KMS-11 (cell line): Measurements from ENCODE around the gene TTI1.

Source experiments
- H2AFZ ChIP-seq: fragments of 200-600 bp; sonication (generic); 2 replicates; pipeline ENCODE4 v1.6.1; 2016; ENCODE audit warnings: antibody characterized with exemption, mixed run types, low read depth
- H3K27ac ChIP-seq: fragments of 200-600 bp; sonication (generic); 2 replicates; pipeline ENCODE4 v1.6.1; 2016; ENCODE audit warnings: mild to moderate bottlenecking, mixed run types
- H3K27me3 ChIP-seq: fragments of 200-600 bp; sonication (generic); 2 replicates; pipeline ENCODE4 v1.6.1; 2017; ENCODE audit warnings: mild to moderate bottlenecking, low read depth, mixed run types, moderate library complexity; ENCODE audit not compliant: insufficient read depth
- H3K36me3 ChIP-seq: fragments of 200-600 bp; sonication (generic); 2 replicates; pipeline ENCODE4 v1.6.1; 2017; ENCODE audit warnings: mild to moderate bottlenecking, mixed run types; ENCODE audit not compliant: insufficient read depth
- H3K4me1 ChIP-seq: fragments of 200-600 bp; sonication (generic); 2 replicates; pipeline ENCODE4 v1.6.1; 2016; ENCODE audit warnings: mild to moderate bottlenecking, low read depth, mixed run types; ENCODE audit not compliant: poor library complexity, severe bottlenecking
- H3K4me2 ChIP-seq: fragments of 200-600 bp; sonication (generic); 2 replicates; pipeline ENCODE4 v1.7.0; 2016; ENCODE audit warnings: mild to moderate bottlenecking, mixed run types
- H3K4me3 ChIP-seq: fragments of 200-600 bp; sonication (generic); IDR thresholded peaks from 2 replicates; pipeline ENCODE4 v1.6.1; 2017; ENCODE audit warnings: low read depth, low read length, mixed read lengths; ENCODE audit not compliant: insufficient read depth
- H3K79me2 ChIP-seq: fragments of 200-600 bp; sonication (generic); 2 replicates; pipeline ENCODE4 v1.6.1; 2016; ENCODE audit warnings: low read depth, mixed run types; ENCODE audit not compliant: insufficient read depth
- H3K9ac ChIP-seq: fragments of 200-600 bp; sonication (generic); 2 replicates; pipeline ENCODE4 v1.6.1; 2016; ENCODE audit warnings: mild to moderate bottlenecking, mixed run types
- H4K20me1 ChIP-seq: fragments of 200-600 bp; sonication (generic); 2 replicates; pipeline ENCODE4 v1.6.1; 2016; ENCODE audit warnings: mild to moderate bottlenecking, mixed run types; ENCODE audit not compliant: insufficient read depth
- TF ChIP-seq, protein P1 (sequence below): fragments of 200-600 bp; sonication (generic); conservative IDR thresholded peaks from 2 replicates; pipeline ENCODE4 v1.6.1; 2017; ENCODE audit warnings: low read depth, mild to moderate bottlenecking, antibody characterized with exemption, low read length, moderate library complexity, mixed read lengths

Gene TTI1

DNA sequence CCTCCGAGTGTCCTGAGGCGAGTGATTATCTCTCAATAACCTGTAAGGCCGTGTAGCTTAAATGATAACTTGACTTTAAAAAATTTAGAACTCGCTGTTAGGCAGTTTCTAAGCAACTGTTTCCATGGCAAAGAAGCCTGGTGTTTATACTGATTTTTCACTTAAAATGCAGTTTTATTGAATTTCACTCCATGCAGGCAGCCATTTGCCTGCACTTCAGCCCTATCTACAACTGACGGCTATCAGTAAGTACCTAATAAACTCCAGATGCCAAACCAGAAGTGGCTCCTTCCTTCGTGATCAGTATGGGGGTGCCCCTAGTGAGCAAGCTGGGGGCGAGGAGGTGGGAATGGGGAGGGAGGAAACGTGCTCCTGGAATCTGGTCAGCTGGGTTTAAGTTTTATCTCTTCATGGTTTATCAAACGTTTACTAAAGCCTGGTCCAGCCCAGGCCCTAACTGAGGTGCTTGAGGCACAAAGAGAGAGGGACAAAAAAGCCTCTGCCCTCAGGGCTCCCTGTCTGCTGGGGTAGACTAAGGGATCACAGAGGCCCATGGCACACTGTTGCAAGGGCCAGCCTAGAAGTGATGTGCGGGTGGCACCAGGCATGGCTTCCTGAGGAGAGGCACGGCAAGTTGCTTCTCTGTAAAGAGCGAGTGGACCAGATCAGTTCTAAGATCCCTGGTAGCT lies 45.5 kb downstream of the TTI1 start:
- Histone ChIP-seq H4K20me1 (no peaks in the 10 kb centered on the region), H3K4me1 (no peaks in the 10 kb centered on the region), H3K4me2 (no peak overlapping the region), H3K27ac (no peak overlapping the region), H3K9ac (no peak overlapping the region), H3K27me3 (no peaks in the 10 kb centered on the region), H3K36me3 (no peaks in the 10 kb centered on the region), H3K4me3 (no peak overlapping the region), H2AFZ (no peak overlapping the region), H3K79me2 (no peaks in the 10 kb centered on the region)
- TF ChIP-seq, protein P1, sequence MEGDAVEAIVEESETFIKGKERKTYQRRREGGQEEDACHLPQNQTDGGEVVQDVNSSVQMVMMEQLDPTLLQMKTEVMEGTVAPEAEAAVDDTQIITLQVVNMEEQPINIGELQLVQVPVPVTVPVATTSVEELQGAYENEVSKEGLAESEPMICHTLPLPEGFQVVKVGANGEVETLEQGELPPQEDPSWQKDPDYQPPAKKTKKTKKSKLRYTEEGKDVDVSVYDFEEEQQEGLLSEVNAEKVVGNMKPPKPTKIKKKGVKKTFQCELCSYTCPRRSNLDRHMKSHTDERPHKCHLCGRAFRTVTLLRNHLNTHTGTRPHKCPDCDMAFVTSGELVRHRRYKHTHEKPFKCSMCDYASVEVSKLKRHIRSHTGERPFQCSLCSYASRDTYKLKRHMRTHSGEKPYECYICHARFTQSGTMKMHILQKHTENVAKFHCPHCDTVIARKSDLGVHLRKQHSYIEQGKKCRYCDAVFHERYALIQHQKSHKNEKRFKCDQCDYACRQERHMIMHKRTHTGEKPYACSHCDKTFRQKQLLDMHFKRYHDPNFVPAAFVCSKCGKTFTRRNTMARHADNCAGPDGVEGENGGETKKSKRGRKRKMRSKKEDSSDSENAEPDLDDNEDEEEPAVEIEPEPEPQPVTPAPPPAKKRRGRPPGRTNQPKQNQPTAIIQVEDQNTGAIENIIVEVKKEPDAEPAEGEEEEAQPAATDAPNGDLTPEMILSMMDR = no peak

- H3K27me3 ChIP-seq = no peaks in the 10 kb centered on the region
- H4K20me1 ChIP-seq = no peaks in the 10 kb centered on the region
- H3K36me3 ChIP-seq = no peaks in the 10 kb centered on the region
- no peak overlapping the region for H3K9ac ChIP-seq
- no peaks in the 10 kb centered on the region for H3K79me2 ChIP-seq
- H3K4me2 ChIP-seq = no peak overlapping the region
- H3K27ac ChIP-seq = no peak overlapping the region
- TF ChIP-seq, protein P1 = no peak
- no peak overlapping the region for H2AFZ ChIP-seq
- H3K4me1 ChIP-seq = no peaks in the 10 kb centered on the region
- H3K4me3 ChIP-seq = no peak overlapping the region
Observed at GRCh38 chr20:37986873-37987601, 46.2 kb downstream of the TTI1 start.

DNA sequence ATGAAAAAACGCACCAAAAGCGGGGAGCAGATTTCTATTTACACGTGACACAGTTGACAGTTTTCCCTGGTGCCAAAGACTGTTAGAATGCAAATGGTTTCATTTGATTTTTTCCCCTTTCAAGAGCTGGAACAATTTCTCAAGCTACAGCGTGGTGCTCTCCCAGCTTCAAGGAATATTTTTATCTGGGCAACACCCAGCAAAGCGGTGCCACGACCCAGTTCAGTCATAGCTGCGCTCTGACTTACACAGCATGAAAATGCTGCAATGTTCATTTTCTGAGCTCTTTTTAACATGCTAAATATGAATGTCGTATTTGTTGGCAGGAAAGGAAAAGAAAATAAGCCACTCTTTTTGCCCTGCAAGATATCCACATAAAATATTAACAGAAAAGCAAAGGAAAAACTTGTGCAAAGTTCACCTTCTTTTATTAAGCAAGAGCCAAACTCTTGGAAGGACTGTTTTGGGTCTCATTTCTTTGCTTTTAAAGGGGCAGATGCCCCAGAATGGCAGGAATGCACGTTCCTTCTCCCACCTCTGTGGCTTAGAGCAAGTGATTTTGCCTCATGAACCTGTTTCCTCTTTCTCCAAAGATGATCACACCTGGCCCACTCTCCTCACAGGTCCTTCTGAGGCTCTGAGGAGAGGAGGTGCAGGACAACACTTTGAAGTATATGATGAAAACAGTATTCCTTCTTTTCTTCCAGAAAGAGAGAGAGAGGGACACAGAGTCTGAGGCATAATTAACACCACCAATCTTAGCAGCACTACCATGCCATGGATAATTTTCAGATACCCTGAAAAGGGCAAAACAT lies 47.0 kb downstream of the TTI1 start:
- H3K36me3 ChIP-seq = no peaks in the 10 kb centered on the region
- TF ChIP-seq, protein P1 = no peak
- H4K20me1 ChIP-seq = no peaks in the 10 kb centered on the region
- H3K27ac ChIP-seq = no peak overlapping the region
- no peak overlapping the region for H2AFZ ChIP-seq
- no peak overlapping the region for H3K9ac ChIP-seq
- H3K4me3 ChIP-seq = no peak overlapping the region
- H3K4me1 ChIP-seq = no peaks in the 10 kb centered on the region
- H3K4me2 ChIP-seq = no peak overlapping the region
- no peaks in the 10 kb centered on the region for H3K27me3 ChIP-seq
- no peaks in the 10 kb centered on the region for H3K79me2 ChIP-seq

DNA sequence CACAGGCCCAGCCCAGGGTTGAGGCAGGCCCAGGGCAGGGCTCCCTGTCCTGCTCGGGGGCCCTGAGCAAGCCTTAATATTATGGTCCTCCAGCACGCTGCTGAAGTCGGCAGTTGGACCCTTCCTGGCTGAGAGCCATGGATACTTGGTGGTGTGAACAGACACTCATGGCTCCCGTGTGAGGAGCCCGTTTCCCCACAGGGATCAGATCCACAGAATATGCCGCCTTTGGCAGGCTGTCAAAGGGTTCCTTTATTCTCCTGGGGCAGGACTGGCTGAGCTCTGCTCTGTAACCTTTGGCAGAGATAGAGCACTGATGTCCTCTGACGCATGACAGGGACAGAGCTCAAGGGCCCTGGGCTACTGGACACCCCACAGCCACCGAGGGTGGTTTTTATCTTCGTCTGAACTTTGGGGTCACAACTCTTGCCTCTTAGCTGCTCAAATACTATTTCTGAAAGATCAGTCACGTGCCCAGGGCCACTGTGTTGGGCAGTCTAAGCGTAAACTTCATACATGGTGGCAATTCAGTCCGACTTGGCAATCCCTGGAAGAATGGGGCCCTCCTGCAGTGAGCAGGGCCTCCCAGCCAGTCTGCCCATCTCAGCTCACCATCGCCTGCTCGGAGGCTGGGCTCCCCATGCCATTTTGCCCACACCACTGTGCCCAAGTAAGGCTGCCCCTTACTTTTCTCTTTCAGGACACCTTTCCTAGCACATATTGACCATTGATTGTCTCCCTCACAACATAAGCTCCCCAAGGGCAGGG lies 49.1 kb downstream of the TTI1 start:
- H3K27ac ChIP-seq = no peak overlapping the region
- no peaks in the 10 kb centered on the region for H3K27me3 ChIP-seq
- H3K79me2 ChIP-seq = no peaks in the 10 kb centered on the region
- no peaks in the 10 kb centered on the region for H4K20me1 ChIP-seq
- no peaks in the 10 kb centered on the region for H3K4me1 ChIP-seq
- no peak overlapping the region for H3K4me2 ChIP-seq
- no peak overlapping the region for H3K4me3 ChIP-seq
- H2AFZ ChIP-seq = no peak overlapping the region
- H3K36me3 ChIP-seq = no peaks in the 10 kb centered on the region
- no peak overlapping the region for H3K9ac ChIP-seq
- TF ChIP-seq, protein P1 = no peak
